GM18499 (cell line): ENCODE data around the gene ANKRD10.
"Not testable (repeated sequence)": the region's sequence is repeated elsewhere in the genome, so short reads cannot be mapped to it uniquely, and the experiment has no call there.

ENCODE experiments used
- ATAC-seq: cut with Tn5 transposase; IDR thresholded peaks from one replicate; pipeline ENCODE4 v1.9.1; 2021; ENCODE audit warnings: moderate number of reproducible peaks; ENCODE audit not compliant: insufficient read depth, unreplicated experiment

The ANKRD10 gene

DNA sequence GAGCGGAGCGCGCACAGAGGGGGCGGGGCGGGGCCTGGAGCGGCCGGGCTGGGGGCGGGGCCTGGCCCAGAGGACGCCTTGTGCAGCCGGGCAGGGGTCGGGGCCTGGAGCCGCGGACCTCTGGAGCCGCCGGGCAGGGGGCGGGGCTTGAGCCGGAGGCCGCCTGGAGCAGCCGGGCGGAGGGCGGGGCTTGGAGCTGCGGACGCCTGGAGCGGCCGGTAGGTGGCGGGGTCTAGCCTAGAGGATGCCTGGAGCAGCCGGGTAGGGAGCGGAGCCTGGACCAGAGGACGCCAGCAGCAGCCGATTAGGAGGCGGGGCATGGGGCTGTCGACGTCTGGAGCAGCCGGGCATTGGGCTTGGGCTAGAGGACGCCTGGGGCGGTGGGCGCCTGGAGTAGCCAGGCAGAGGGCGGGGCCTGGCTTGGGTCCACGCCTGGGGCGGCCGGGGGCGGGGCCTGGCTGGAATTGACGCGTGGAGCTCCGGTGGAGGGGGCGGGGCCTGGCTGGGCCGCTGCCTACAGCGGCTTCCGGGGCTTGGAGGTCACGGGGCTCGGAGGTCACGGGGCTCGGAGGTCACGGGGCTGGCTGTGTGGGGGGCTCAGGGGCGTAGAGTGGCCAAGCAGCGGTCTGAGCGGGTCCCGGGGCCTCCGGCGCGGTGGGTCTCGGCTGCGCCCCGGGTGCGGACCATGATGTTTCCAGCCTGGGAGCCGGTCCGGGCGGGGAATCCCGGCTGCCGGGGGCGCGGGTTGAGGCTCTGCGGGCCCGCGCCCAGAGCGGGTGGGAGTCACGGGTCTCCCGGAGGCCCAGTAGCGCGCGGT lies at the start of gene ANKRD10:
ANKRD10 (minus strand) TSS at position 13 of the 817 bp plus-strand sequence. CDS start 135 bp downstream, outside the sequence.
- peak; percentile 59 for ATAC-seq

DNA sequence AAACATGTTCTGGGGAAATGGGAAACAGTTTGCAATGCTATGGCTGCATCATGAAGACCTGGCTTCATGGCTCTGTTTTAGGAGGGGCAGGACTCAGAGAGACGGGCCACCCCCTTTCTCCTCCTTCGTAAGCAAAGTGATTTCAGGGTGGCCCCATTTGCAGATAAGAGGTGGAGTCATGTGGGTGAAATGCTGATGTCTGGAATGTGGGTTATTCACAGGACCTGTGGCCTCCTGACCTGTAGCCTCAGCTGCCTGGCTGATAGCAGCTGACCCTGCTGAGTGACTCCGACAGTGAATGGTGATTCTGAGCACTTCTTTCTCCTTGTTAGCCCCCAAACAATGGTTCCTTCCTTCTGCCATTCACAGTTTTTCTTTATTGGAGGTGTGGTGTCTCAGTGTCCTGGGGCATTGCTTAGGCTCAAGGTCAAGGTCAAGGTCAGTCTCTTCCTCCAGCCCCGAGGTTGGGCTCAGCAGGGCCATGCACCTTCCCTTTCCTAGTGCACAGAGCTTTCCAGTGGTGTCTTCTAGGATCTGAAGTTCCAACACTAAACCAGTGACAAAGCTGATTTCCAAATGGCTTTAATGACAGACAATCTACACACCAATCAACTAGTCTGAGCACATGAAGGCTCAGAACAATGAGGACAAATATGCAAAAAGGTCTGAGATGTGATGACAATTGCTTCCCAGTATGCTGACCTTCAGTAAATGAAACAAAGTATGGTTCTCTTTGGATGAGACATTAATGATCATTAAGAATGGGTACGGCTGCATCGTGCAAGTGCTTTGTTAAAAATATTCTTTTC lies 49.6 kb upstream of the ANKRD10 start:
- ATAC-seq = no peak

- no peak for ATAC-seq
These were observed 48.7 kb upstream of the ANKRD10 start for GRCh38 chr13:110963554-110963970.

DNA sequence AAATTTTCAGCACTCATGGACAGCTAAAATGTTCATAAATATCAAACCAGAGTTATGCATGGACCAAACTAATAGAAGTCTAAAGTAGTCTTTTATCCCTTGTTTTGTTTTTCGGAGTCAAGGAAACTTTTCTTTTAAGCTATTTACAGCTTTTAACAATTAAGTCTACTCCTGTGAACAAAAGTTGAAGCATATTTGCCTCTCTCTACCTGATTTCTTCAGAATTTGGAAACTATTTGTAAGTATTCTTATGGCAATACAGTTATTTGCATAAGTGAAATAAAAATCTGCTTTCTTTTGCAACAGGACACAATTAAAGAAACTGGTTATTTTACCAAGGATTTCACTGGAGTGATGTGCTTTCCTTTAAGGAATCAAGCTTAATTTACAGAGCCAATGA lies 47.1 kb upstream of the ANKRD10 start:
- ATAC-seq = no peak

GRCh38 chr13:110960204-110960603 lies 45.3 kb upstream of the ANKRD10 start:
- ATAC-seq = no peak

DNA sequence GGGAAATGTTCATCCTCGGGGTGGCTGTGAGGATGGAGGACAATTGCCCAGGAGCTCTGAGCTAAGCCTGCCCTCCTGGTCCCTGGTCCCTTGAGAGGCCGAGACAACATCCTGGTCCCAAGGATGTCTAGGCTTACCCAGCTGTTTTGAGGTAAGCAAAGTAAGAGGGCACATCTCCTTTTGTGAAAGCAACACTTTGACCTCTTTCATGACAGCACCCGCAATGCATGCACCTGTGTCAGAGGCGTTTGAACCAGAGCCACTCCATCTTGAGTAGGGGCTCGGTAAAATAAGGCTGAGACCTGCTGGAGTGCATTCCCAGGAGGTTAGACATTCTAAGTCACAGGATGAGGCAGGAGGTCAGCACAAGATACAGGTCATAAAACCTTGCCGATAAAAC lies 43.1 kb upstream of the ANKRD10 start:
- ATAC-seq = no peak

DNA sequence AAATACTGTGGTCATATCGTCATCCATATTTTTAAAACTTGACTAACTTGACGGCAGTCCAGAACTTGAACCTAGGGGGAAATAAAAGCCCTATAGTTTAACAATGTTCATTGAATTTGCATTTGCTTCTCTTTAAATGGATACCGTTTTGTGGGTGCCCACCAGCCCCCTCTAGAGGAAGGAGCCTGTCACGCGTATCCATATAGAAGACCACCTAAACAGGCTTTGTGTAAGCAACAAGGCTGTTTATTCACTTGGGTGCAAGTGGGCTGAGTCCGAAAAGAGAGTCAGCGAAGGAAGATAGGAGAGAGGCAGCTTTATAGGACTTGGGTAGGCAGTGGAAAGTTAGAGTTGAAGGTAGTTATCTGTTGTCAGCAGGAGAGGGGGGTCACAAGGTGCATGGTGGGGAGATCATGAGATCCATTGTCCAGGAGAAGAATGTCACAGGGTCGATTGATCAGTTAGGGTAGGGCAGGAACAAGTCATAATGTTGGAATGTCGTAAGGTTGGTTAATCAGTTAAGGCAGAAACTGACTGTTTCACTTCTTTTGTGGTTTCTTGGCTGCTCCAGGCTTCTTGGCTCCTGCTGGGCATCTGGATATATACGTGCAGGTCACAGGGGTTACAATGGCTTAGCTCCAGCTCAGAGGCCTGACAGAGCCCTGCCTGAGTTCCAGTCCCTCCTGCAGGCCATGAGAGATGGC lies 42.5 kb upstream of the ANKRD10 start:
- ATAC-seq = no peak

- not testable (repeated sequence) for ATAC-seq
These were observed 41.3 kb upstream of the ANKRD10 start for GRCh38 chr13:110956216-110956615.

- not testable (repeated sequence) for ATAC-seq
These were observed 40.7 kb upstream of the ANKRD10 start for GRCh38 chr13:110955608-110956007.

- peak; percentile 57 for ATAC-seq
These were observed 40.2 kb upstream of the ANKRD10 start for GRCh38 chr13:110955072-110955503.

DNA sequence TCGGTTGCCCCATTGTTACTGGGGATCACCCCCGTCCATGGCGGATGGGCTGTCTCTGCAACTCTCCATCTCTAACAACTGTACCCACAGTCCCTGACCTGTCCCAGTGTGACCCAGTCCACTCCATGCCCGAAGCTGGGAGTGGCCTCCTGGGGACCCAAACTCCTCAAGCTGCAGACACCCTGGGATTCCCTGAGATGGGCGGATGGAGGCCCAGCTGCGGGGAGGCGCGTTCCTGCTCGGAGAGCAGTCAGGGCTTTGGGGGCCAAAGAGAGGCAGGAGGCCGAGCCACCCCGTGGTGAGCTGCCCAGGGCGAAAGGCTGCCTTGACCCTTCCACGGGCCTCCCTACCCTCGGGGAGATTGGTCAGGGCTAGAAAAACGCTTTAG lies 39.7 kb upstream of the ANKRD10 start:
- ATAC-seq = not testable (repeated sequence)

DNA sequence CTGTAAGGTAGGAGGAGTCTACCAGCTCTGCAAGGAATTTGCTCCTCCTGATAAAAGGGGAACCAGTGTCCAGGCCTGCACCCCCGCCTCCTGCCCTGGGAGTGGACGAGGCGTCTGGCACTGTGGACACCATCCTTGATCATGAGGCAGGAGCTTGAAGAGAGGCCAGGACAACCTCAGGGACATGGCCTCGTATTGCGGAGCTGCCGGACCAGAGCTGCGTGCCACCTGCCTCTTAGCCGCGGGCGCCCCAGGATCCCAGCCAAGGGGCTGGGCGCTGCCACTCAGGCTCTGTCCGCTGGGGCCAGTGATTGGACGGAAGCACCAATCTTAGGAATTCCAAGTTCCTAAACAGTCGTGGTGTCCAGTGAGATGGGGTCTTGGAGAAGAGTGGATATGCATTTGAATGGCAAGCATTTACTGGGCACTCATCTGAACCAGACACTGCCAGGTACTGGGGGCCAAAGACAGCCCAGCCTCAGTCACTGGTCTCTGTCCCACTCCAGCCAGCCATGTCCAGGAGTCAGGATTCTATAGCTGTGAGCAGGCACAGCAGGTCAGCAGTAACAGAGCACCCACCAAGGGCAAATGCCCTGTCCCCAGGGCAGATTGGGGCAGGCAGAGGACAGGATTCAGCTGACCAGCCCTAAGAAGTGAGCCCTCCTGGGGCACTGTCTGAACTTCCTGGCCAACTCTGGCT lies 39.1 kb upstream of the ANKRD10 start:
- no peak for ATAC-seq

DNA sequence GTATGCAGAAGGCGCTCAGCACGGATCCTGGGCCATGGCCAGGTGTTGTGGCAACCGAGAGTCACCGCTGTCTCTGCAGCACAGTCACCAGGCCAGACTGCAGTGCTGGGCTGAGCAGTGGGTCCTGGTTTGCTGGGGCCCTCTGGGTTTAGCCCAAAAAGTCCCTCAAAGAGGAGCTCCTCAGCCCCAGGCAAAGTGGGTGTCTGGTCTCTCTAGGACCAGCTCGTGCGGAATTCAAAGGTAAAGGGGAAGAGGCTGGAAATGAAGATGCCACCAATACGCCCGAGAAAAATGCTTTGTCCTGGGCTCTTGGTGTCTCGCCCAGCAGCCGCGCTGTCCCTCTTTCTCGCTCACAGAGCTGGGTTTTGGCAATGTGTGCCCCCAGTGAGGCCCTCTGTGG lies 38.5 kb upstream of the ANKRD10 start:
- no peak for ATAC-seq

DNA sequence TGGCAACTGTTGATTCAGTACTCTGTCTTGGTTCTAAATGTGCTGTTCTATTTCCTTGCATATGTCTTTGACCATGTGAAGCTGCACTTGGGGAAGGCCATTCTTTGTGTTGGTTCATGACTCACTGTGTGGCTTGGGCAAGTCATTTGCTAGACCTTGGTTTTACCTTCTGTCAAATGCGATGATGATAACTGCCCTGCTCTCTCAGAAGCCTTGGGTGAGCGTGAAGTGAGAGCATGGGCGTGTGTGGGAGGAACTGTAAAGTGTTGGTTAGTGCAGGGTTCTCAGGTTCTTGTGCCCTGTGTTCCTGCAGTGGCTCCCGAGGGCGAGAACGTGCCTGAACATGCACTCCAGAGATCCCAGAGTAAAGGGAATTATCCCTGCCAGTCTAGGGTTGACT lies 37.3 kb upstream of the ANKRD10 start:
- ATAC-seq = not testable (repeated sequence)

GRCh38 chr13:110950819-110951570 lies 36.1 kb upstream of the ANKRD10 start:
- ATAC-seq = no peak

DNA sequence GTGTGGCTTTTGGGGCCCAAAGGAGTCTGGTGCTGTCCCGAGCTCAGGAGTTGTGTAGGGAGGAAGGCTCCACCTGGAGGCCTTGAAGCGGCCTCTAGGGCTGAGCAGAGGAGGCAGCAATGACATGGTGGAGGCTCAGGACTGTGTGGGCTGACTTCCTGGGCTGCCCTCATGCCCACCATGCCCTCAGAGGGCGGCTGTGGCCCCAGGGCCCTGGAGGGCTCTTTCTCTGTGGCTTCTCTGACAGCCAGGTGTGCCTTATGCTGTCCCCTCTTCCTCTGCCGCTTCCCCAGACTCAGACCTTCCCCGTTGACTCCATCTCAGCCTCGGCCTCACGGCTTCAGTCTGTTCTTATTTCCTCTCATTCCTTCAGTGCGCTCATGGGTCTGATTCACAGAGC lies 35.5 kb upstream of the ANKRD10 start:
- no peak for ATAC-seq

DNA sequence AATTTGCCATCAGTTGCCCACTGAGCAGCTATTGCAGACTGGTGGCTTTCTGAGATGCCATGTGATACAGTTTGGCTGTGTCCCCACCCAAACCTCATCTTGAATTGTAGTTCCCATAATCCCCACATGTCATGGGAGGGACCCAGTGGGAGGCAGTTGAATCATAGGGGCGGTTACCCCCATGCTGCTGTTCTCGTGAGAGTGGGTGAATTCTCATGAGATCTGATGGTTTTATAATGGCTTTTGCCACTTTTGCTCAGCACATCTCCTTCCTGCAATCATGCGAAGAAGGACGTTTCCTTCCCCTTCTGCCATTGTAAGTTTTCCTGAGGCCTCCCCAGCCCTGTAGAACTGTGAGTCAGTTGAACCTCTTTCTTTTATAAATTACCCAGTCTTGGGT lies 34.8 kb upstream of the ANKRD10 start:
- no peak for ATAC-seq

DNA sequence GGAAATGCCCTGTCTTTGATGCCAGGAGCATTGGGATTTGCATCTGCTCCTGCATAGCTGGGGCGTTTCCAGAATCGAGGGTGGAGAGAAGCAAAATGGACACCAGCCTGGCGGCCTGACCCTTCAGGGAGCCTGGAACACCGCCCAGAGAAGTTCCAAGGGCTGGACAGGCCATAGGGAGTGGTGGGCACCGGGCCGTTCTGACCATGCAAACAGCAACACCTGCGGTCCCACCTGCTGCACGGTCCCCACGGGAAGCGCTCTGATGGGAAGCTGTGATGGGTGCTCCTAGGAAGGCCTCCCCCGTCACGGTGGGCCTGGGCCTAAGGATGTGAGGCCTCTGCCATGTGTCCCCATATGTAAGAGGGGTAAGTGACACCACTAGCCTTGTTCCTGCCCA lies 34.2 kb upstream of the ANKRD10 start:
- ATAC-seq = no peak

- ATAC-seq = not testable (repeated sequence)
These were observed 32.5 kb upstream of the ANKRD10 start for GRCh38 chr13:110947338-110947737.
